ENCODE results near the gene TULP4. TPM values are rescaled to one million over a fixed set of nuclear protein-coding genes. Genes with fewer than 3 reads are reported as not detected.

TULP4 gene
- total and polyA plus RNA-seq, 2 experiments from 2014 or later = 20.0 to 118 TPM

- Histone ChIP-seq H3K27ac (no peak overlapping the region), H3K27me3 (no peaks in the 10 kb centered on the region), H3K4me3 (no peak overlapping the region), H3K4me1 (ENCODE audit: low read depth) (no peaks in the 10 kb centered on the region), H3K36me3 (peaks cover 3% of the 10 kb centered on the region), H3K9me3 (ENCODE audit: low read depth) (no peaks in the 10 kb centered on the region)
- no peak for TF ChIP-seq CTCF (IDR thresholded peaks at IDR 0.05; ENCODE audit: low read depth, low read length)
- peak in 1 of 2 donors; percentile 77 for DNase-seq (ENCODE audit: low read depth in 1 of 2, low spot score in 1 of 2)
Measured at GRCh38 chr6:158418501-158418900, 106.2 kb downstream of the TULP4 start.

- no peak for TF ChIP-seq CTCF (IDR thresholded peaks at IDR 0.05; ENCODE audit: low read depth, low read length)
Measured at GRCh38 chr6:158419339-158419909, 107.2 kb downstream of the TULP4 start.

GRCh38 chr6:158421381-158421780, 109.1 kb downstream of the TULP4 start:
- no peak for TF ChIP-seq CTCF (IDR thresholded peaks at IDR 0.05; ENCODE audit: low read depth, low read length)
- Histone ChIP-seq H3K36me3 (peaks cover 3% of the 10 kb centered on the region), H3K27ac (no peak overlapping the region), H3K27me3 (no peaks in the 10 kb centered on the region), H3K4me3 (no peak overlapping the region), H3K4me1 (ENCODE audit: low read depth) (no peaks in the 10 kb centered on the region), H3K9me3 (ENCODE audit: low read depth) (no peaks in the 10 kb centered on the region)
- no peak for DNase-seq (ENCODE audit: low read depth in 1 of 2, low spot score in 1 of 2)

More at GRCh38 chr6:158419339-158419909, 107.2 kb downstream of the TULP4 start:
- H3K36me3 ChIP-seq = peaks cover 3% of the 10 kb centered on the region
- no peak for DNase-seq (ENCODE audit: low read depth in 1 of 2, low spot score in 1 of 2)
- H3K27ac ChIP-seq = no peak overlapping the region
- no peaks in the 10 kb centered on the region for H3K9me3 ChIP-seq (ENCODE audit: low read depth)
- no peak overlapping the region for H3K4me3 ChIP-seq
- no peaks in the 10 kb centered on the region for H3K27me3 ChIP-seq
- H3K4me1 ChIP-seq (ENCODE audit: low read depth) = no peaks in the 10 kb centered on the region

- DNase-seq (ENCODE audit: low read depth in 1 of 2, low spot score in 1 of 2) = no peak
- no peaks in the 10 kb centered on the region for H3K27me3 ChIP-seq
- no peaks in the 10 kb centered on the region for H3K36me3 ChIP-seq
Measured at GRCh38 chr6:158422629-158423238, 110.5 kb downstream of the TULP4 start.

GRCh38 chr6:158431036-158431435, 118.8 kb downstream of the TULP4 start:
- Histone ChIP-seq H3K4me1 (ENCODE audit: low read depth) (no peaks in the 10 kb centered on the region), H3K4me3 (no peak overlapping the region), H3K27ac (no peak overlapping the region), H3K9me3 (ENCODE audit: low read depth) (no peaks in the 10 kb centered on the region), H3K27me3 (no peaks in the 10 kb centered on the region), H3K36me3 (no peaks in the 10 kb centered on the region)
- no peak for DNase-seq (ENCODE audit: low read depth in 1 of 2, low spot score in 1 of 2)
- no peak for TF ChIP-seq CTCF (IDR thresholded peaks at IDR 0.05; ENCODE audit: low read depth, low read length)

More at GRCh38 chr6:158422629-158423238, 110.5 kb downstream of the TULP4 start:
- no peaks in the 10 kb centered on the region for H3K9me3 ChIP-seq (ENCODE audit: low read depth)
- no peak overlapping the region for H3K27ac ChIP-seq
- H3K4me3 ChIP-seq = no peak overlapping the region
- no peak for TF ChIP-seq CTCF (IDR thresholded peaks at IDR 0.05; ENCODE audit: low read depth, low read length)
- no peaks in the 10 kb centered on the region for H3K4me1 ChIP-seq (ENCODE audit: low read depth)

All from cardiac muscle cell (in vitro differentiated cells and primary cell).